GM03348 (cell line): Measurements from ENCODE around the gene PRDX4.
"Not testable (repeated sequence)": the region's sequence is repeated elsewhere in the genome, so short reads cannot be mapped to it uniquely, and the experiment has no call there.

ENCODE experiments used
- DNase-seq: peaks from one replicate; pipeline ENCODE4 v3.0.0; 2012; ENCODE audit warnings: low spot score

PRDX4 gene

DNA sequence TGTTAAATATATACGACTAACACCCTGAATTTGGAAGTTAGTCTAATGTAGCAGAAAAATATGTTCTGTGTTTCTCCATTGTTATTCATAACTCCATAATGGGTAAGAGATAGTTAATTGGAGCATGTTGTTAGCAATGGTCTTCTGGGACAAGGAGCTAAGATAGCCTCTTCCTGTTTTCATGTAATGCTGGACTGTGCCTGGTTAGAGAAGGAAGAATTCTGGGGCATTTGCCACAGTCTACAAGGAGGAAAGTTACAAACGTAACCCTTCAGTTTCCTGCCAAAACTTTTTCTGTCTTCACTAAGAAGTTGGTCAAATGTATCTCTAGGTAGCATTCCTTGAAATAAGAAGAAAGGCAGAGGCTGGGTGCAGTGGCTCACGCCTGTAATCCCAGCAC is 5.8 kb downstream of the PRDX4 start:
- DNase-seq = no peak

GRCh38 chrX:23676486-23676885 is 9.2 kb downstream of the PRDX4 start:
- DNase-seq = not testable (repeated sequence)

GRCh38 chrX:23692166-23692565 is 24.9 kb downstream of the PRDX4 start:
- DNase-seq = no peak

- peak; percentile 62 for DNase-seq
Measured at GRCh38 chrX:23694606-23695005, 27.3 kb downstream of the PRDX4 start.

DNA sequence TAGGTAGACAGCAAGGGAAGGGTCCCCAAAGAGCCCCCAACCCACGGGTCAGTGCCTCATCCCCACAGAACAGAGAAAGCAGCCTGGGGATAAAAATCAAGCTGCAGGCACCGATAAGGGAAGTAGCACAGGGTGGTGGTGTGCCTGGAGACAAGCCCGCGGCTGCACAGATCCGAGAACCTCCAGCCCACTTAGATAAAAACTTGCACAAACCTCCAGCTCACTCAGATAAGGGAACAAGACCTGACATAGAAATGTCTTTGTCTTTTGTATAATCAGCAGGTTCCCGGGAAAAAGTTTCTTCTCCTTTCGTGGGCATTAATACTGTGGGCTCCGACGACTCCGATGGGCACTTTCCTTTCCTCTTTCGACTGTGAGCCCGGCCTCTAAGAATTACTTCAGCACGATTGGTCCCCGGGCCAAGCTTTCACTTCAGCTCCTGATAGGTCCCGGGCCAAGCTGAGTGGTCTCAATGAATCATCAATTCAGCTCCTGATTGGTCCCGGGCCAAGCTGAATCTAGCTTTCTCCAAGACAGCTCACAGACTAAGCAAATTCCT is 32.4 kb downstream of the PRDX4 start:
- no peak for DNase-seq

- DNase-seq = no peak
Measured at GRCh38 chrX:23704673-23705206, 37.4 kb downstream of the PRDX4 start.

GRCh38 chrX:23705235-23705634 is 37.9 kb downstream of the PRDX4 start:
- DNase-seq = no peak

DNA sequence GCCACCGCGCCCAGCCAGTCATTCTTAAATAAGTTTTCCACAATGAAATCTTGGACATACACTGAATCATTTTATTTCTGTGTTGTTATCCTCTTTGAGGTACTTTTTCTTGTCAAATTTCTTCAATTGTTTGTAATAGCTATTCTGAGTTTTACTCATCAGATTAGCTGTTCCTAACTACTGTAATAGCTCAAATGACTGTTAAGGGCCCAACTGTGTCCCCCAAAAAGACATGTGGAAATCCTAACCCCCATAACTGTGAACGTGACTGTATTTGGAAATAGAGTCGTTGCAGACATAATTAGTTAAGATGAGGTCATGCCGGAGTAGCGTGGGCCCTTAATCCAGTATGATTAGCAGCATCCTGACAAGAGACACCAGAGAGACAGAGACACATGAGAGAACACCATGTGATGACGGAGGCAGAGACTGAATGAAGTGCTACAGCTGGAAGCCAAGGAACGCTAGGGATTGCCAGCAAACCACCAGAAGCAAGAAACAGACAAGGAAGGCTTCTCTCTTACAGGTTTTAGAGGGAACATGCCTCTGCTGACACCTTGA is 52.9 kb downstream of the PRDX4 start:
- no peak for DNase-seq

GRCh38 chrX:23726191-23726590 is 58.9 kb downstream of the PRDX4 start:
- DNase-seq = no peak

DNA sequence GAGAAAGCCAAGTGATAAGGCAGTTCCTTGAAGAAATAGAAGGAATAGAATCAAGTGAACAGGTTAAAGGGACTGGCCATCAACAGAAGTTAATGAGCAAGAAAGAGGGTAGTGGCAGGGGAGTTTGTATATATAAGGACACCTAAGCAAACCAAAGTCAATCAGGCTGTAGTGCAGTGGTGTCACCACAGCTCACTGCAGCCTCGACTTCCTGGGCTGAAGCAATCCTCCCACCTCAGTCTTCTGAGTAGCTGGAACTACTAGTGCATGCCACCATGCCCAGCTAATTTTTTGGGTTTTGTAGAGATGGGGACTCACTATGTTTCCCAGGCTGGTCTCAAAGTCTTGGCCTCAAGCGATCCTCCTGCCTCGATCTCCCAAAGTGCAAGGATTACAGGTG is 59.9 kb downstream of the PRDX4 start:
- DNase-seq = no peak

GRCh38 chrX:23729214-23729613 is 61.9 kb downstream of the PRDX4 start:
- no peak for DNase-seq

DNA sequence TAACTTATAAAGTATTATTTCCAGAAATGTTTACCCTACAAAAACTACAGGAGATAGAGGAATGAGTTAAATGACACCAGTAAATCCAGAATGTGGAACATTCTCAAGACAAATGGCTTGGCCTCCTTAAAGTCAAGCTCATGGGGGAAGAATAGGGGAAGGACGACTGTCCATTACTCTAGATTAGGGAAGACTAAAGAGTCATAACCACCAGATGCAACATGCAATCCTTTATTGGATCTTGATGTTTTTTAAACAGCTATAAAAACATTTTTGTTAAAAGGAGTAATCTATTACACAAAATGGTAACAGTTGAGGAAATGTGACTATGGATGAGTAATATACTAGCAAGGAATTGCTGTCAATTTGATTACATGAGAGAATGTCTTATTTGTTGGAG is 64.7 kb downstream of the PRDX4 start:
- no peak for DNase-seq

- no peak for DNase-seq
Measured at GRCh38 chrX:23732704-23733103, 65.4 kb downstream of the PRDX4 start.
